ENCODE measurements around the gene GYS1. TPM values are rescaled to one million over a fixed set of nuclear protein-coding genes. Genes with fewer than 3 reads are reported as not detected.

Gene GYS1
- total RNA-seq, 2 experiments from 2014 or later: 42.2 to 47.6 TPM

- Mint-ChIP-seq H3K27ac (no peak overlapping the region), H3K4me1 (ENCODE audit: low read depth) (peaks cover 5% of the 10 kb centered on the region), H3K27me3 (no peaks in the 10 kb centered on the region), H3K4me3 (no peak overlapping the region), H3K9me3 (no peaks in the 10 kb centered on the region), H3K36me3 (peaks cover 22% of the 10 kb centered on the region)
- CTCF ChIA-PET: interaction anchor here (1.8 to 4.2 kb wide), 3 partner anchors 10 to 12 kb away, joined by 7 to 41 read pairs (median 28); partner anchors contain the start of genes GYS1 and RUVBL2
- POLR2A ChIA-PET: interaction anchor here (1.0 kb wide), 1 partner anchor 16 kb away, joined by 3 read pairs; no protein-coding TSS in a partner anchor
- intact Hi-C loops (cut with micrococcal nuclease): no loop called here
- no peak for DNase-seq
These were observed 10.8 kb downstream of the GYS1 start for GRCh38 chr19:48982280-48982679.

- intact Hi-C loops (cut with micrococcal nuclease): no loop called here
- peaks cover 21% of the 10 kb centered on the region for H3K36me3 Mint-ChIP-seq
These were observed 16.0 kb downstream of the GYS1 start for GRCh38 chr19:48977061-48977460.

GRCh38 chr19:48975947-48976847, 16.9 kb downstream of the GYS1 start:
- Mint-ChIP-seq H3K36me3 (peaks cover 18% of the 10 kb centered on the region), H3K27ac (peak overlapping the region; percentile 19), H3K9me3 (no peaks in the 10 kb centered on the region), H3K27me3 (no peaks in the 10 kb centered on the region), H3K4me1 (ENCODE audit: low read depth) (peaks cover 5% of the 10 kb centered on the region), H3K4me3 (no peak overlapping the region)
- ChIA-PET CTCF (interaction anchor here (1.0 to 2.6 kb wide), 6 partner anchors 11 to 187 kb away, joined by 3 to 14 read pairs (median 4); partner anchors contain the start of genes GYS1 and RUVBL2), POLR2A (interaction anchor here (1.6 kb wide), 1 partner anchor 8 kb away, joined by 5 read pairs; no protein-coding TSS in a partner anchor)
- intact Hi-C loops (cut with micrococcal nuclease): no loop called here
- peak; percentile 47 for DNase-seq

More at GRCh38 chr19:48977061-48977460, 16.0 kb downstream of the GYS1 start:
- H3K27ac Mint-ChIP-seq: no peak overlapping the region
- H3K27me3 Mint-ChIP-seq: no peaks in the 10 kb centered on the region
- CTCF ChIA-PET: interaction anchor here (1.1 to 2.6 kb wide), 3 partner anchors 10 to 23 kb away, joined by 3 to 14 read pairs (median 8); partner anchors contain the start of genes GYS1 and RUVBL2
- H3K4me1 Mint-ChIP-seq (ENCODE audit: low read depth): peaks cover 5% of the 10 kb centered on the region
- no peak for DNase-seq
- no peak overlapping the region for H3K4me3 Mint-ChIP-seq
- POLR2A ChIA-PET: interaction anchor here (1.6 kb wide), 1 partner anchor 9 kb away, joined by 5 read pairs; no protein-coding TSS in a partner anchor
- no peaks in the 10 kb centered on the region for H3K9me3 Mint-ChIP-seq

GRCh38 chr19:48970923-48971395, 22.1 kb downstream of the GYS1 start:
- H3K4me3 Mint-ChIP-seq: no peak overlapping the region
- CTCF ChIA-PET: interaction anchor here (0.6 to 6.5 kb wide), 41 partner anchors 9 to 705 kb away, joined by 3 to 52 read pairs (median 4); partner anchors contain the start of genes BAX, BCAT2, DHDH and GYS1

GRCh38 chr19:48970139-48970766, 22.9 kb downstream of the GYS1 start:
- ChIA-PET POLR2A (interaction anchor here (0.9 to 1.9 kb wide), 2 partner anchors 15 to 94 kb away, joined by 3 to 7 read pairs; no protein-coding TSS in a partner anchor), CTCF (interaction anchor here (0.6 to 6.5 kb wide), 40 partner anchors 8 to 231 kb away, joined by 3 to 52 read pairs (median 4); partner anchors contain the start of genes BAX, BCAT2, DHDH and GYS1)
- intact Hi-C loops (cut with micrococcal nuclease): loop anchor here (2.0 kb wide), 3 partner anchors 37 to 175 kb away; partner anchors contain the start of genes DHDH and HSD17B14
- Mint-ChIP-seq H3K27me3 (no peaks in the 10 kb centered on the region), H3K27ac (no peak overlapping the region), H3K9me3 (no peaks in the 10 kb centered on the region), H3K4me1 (ENCODE audit: low read depth) (peaks cover 22% of the 10 kb centered on the region), H3K36me3 (peaks cover 36% of the 10 kb centered on the region), H3K4me3 (no peak overlapping the region)
- no peak for DNase-seq

More at GRCh38 chr19:48970923-48971395, 22.1 kb downstream of the GYS1 start:
- Mint-ChIP-seq H3K4me1 (ENCODE audit: low read depth) (peaks cover 21% of the 10 kb centered on the region), H3K36me3 (peaks cover 29% of the 10 kb centered on the region), H3K9me3 (no peaks in the 10 kb centered on the region), H3K27ac (no peak overlapping the region), H3K27me3 (no peaks in the 10 kb centered on the region)
- POLR2A ChIA-PET: interaction anchor here (0.9 to 1.9 kb wide), 2 partner anchors 16 to 95 kb away, joined by 3 to 7 read pairs; no protein-coding TSS in a partner anchor
- peak; percentile 87 for DNase-seq
- intact Hi-C loops (cut with micrococcal nuclease): loop anchor here (2.0 kb wide), 3 partner anchors 38 to 176 kb away; partner anchors contain the start of genes DHDH and HSD17B14

- POLR2A ChIA-PET: interaction anchor here (1.9 kb wide), 1 partner anchor 93 kb away, joined by 7 read pairs; no protein-coding TSS in a partner anchor
- Mint-ChIP-seq H3K4me3 (no peak overlapping the region), H3K36me3 (peaks cover 36% of the 10 kb centered on the region), H3K27me3 (no peaks in the 10 kb centered on the region), H3K4me1 (ENCODE audit: low read depth) (peaks cover 25% of the 10 kb centered on the region), H3K27ac (no peak overlapping the region), H3K9me3 (no peaks in the 10 kb centered on the region)
- intact Hi-C loops (cut with micrococcal nuclease): loop anchor here (2.0 to 5.0 kb wide), 4 partner anchors 37 to 175 kb away; partner anchors contain the start of genes DHDH and HSD17B14
- DNase-seq: no peak
- CTCF ChIA-PET: interaction anchor here (0.6 to 6.5 kb wide), 18 partner anchors 11 to 480 kb away, joined by 3 to 52 read pairs (median 8); partner anchors contain the start of genes BAX, BCAT2, DHDH and GYS1
These were observed 23.6 kb downstream of the GYS1 start for GRCh38 chr19:48969276-48970138.

- no peak overlapping the region for H3K4me3 Mint-ChIP-seq
- ChIA-PET CTCF (interaction anchor here (2.3 to 6.5 kb wide), 2 partner anchors 132 to 173 kb away, joined by 14 to 52 read pairs; partner anchors contain the start of gene HSD17B14), POLR2A (interaction anchor here (1.2 kb wide), 1 partner anchor 8 kb away, joined by 5 read pairs; no protein-coding TSS in a partner anchor)
- no peak for DNase-seq
- H3K27ac Mint-ChIP-seq: no peak overlapping the region
- no peaks in the 10 kb centered on the region for H3K27me3 Mint-ChIP-seq
- intact Hi-C loops (cut with micrococcal nuclease): loop anchor here (5.0 kb wide), 1 partner anchor 112 kb away; no protein-coding TSS in a partner anchor
- peaks cover 32% of the 10 kb centered on the region for H3K4me1 Mint-ChIP-seq (ENCODE audit: low read depth)
- no peaks in the 10 kb centered on the region for H3K9me3 Mint-ChIP-seq
- H3K36me3 Mint-ChIP-seq: peaks cover 36% of the 10 kb centered on the region
These were observed 24.3 kb downstream of the GYS1 start for GRCh38 chr19:48968813-48969218.

GRCh38 chr19:48968179-48968661, 24.9 kb downstream of the GYS1 start:
- H3K4me3 Mint-ChIP-seq: peak overlapping the region; percentile 8
- H3K4me1 Mint-ChIP-seq (ENCODE audit: low read depth): peaks cover 38% of the 10 kb centered on the region
- intact Hi-C loops (cut with micrococcal nuclease): loop anchor here (5.0 kb wide), 1 partner anchor 111 kb away; no protein-coding TSS in a partner anchor
- peak overlapping the region; percentile 93 for H3K27ac Mint-ChIP-seq
- H3K9me3 Mint-ChIP-seq: no peaks in the 10 kb centered on the region
- CTCF ChIA-PET: interaction anchor here (1.0 to 6.5 kb wide), 3 partner anchors 25 to 173 kb away, joined by 3 to 52 read pairs (median 11); partner anchors contain the start of genes GYS1, HSD17B14 and RUVBL2
- H3K27me3 Mint-ChIP-seq: no peaks in the 10 kb centered on the region
- POLR2A ChIA-PET: interaction anchor here (0.8 to 1.2 kb wide), 4 partner anchors 9 to 68 kb away, joined by 3 to 5 read pairs (median 4); partner anchors contain the start of genes BAX, GYS1, NUCB1 and RUVBL2
- peaks cover 36% of the 10 kb centered on the region for H3K36me3 Mint-ChIP-seq
- DNase-seq: no peak

GRCh38 chr19:48967346-48968178, 25.5 kb downstream of the GYS1 start:
- H3K4me1 Mint-ChIP-seq (ENCODE audit: low read depth): peaks cover 42% of the 10 kb centered on the region

More at GRCh38 chr19:48967346-48968178, 25.5 kb downstream of the GYS1 start:
- intact Hi-C loops (cut with micrococcal nuclease): loop anchor here (5.0 kb wide), 1 partner anchor 110 kb away; no protein-coding TSS in a partner anchor
- ChIA-PET POLR2A (interaction anchor here (0.8 to 2.1 kb wide), 5 partner anchors 9 to 94 kb away, joined by 3 to 5 read pairs (median 5); partner anchors contain the start of genes BAX, GYS1, NUCB1 and RUVBL2), CTCF (interaction anchor here (1.0 to 6.5 kb wide), 5 partner anchors 26 to 181 kb away, joined by 3 to 52 read pairs (median 4); partner anchors contain the start of genes GYS1, HSD17B14 and RUVBL2)
- H3K27me3 Mint-ChIP-seq: no peaks in the 10 kb centered on the region
- DNase-seq: no peak
- no peaks in the 10 kb centered on the region for H3K9me3 Mint-ChIP-seq
- H3K36me3 Mint-ChIP-seq: peaks cover 32% of the 10 kb centered on the region
- H3K27ac Mint-ChIP-seq: peak overlapping the region; percentile 93
- H3K4me3 Mint-ChIP-seq: peak overlapping the region; percentile 89
